Measurements from ENCODE around the gene PGA3. TPM values are rescaled to one million over a fixed set of nuclear protein-coding genes. Genes with fewer than 3 reads are reported as not detected.
"Not testable (repeated sequence)": the region's sequence is repeated elsewhere in the genome, so short reads cannot be mapped to it uniquely, and the experiment has no call there.

PGA3 gene
- total RNA-seq, result 0.31 TPM

- not testable (repeated sequence) for DNase-seq
These were observed at the start of gene PGA3 for GRCh38 chr11:61202950-61203746. Gene PGA3, plus strand, starts transcription at chr11:61203515. Its CDS starts 50 bp downstream, at chr11:61203565.

- DNase-seq, result no peak
These were observed 49.7 kb upstream of the PGA3 start for GRCh38 chr11:61153593-61154095.

- DNase-seq, result no peak
These were observed 48.8 kb upstream of the PGA3 start for GRCh38 chr11:61154528-61154927.

GRCh38 chr11:61155312-61155711, 48.0 kb upstream of the PGA3 start:
- DNase-seq, result no peak

DNA sequence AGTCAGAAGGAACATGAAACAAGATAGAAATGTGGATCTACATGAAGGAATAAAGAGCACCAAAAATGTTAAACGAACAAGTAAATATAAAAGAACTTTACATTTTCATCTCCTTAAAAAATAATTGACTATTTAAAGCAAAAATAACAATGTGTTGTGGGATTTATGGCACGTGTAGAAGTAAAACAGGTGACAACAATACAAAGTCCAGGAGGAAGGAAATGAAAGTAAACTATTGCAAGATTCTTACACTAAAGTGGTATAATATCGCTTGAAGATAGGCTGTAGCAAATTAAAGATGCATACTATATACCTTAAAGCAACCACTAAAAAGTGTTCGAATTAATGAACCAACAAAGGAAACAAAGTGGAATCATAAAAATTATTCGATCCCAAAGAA, 47.6 kb upstream of the PGA3 start:
- DNase-seq, result no peak

GRCh38 chr11:61157743-61158142, 45.6 kb upstream of the PGA3 start:
- no peak for DNase-seq

DNA sequence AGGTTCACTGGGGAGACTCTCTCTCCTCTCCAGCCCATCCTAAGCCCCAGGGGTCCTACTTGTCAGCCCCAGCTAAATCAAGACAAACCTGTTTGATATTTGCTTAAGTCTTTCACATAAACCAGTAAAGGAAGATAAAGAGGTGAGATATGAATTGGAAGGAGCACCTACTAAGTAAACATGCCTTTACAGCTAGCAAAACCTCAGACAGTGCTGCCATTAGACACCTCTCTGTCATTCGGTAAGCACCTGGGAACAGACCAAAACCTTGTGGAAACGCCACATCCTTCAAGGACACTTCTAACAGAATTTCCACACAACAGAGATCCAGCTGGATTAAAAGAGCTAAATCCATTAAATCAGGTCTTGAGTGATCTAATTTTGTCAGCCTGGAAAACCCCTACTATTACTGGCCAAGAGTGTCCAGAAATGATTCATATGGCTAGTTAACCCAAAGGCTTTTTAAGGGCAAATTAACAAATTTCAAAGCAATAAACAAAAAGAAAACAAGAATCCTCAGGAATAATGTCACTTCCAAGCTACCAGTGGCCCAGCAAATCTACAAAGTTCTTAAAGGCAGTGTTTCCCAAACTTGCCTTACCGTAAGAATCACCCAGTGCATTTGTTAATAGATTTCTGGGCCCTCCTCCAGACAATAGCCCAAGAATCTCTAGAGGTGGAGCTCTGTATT, 44.5 kb upstream of the PGA3 start:
- no peak for DNase-seq

- DNase-seq, result no peak
These were observed 42.7 kb upstream of the PGA3 start for GRCh38 chr11:61160487-61161189.

DNA sequence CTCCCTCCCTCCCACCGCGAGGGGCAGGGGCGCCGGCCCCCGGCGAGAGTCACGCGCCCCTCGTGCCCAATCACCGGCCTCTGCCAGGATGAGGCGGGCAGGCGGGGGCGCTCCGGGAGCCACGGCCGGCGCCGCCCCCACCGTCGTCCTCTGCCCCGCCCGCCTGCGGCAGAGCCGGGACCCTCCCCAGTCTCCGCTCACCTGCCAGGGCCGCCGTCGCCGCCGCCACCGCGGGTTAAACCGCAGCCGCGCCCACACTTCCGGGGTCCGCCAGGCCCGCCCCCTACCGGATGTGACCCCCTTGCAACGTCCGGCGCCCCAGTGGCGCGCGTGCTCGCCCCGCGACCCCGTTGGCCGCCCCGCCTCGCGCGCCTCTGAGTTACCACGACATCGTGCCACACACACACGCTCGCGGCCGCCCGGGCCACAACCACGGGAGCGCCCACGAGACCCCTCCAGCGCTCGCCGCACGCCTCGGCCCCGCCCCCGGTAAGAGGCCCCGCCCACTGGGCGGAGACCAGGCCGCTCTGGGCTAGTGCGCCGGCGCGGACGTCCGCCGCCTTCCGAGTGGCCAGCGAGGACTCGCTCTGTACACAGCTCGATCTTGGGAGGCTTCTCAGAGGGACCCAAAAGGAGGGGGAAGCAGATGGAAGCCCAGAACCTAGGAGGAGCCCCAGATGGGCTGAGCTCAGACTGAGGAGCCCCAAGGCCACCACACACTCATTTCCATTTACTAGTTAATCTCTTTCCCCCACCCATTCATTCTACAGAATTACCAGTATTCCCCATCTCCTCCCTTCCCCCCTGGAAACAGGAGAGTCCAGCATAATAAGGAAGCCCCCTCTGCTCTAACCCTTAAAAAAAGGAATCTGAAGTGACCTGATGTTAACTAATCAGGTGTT, 41.9 kb upstream of the PGA3 start, which contains the start of gene VPS37C:
Gene VPS37C, minus strand, starts transcription at position 237 of the 902 bp plus-strand sequence. CDS start 22,597 bp downstream, outside the sequence.
- DNase-seq, result peak; percentile 86

DNA sequence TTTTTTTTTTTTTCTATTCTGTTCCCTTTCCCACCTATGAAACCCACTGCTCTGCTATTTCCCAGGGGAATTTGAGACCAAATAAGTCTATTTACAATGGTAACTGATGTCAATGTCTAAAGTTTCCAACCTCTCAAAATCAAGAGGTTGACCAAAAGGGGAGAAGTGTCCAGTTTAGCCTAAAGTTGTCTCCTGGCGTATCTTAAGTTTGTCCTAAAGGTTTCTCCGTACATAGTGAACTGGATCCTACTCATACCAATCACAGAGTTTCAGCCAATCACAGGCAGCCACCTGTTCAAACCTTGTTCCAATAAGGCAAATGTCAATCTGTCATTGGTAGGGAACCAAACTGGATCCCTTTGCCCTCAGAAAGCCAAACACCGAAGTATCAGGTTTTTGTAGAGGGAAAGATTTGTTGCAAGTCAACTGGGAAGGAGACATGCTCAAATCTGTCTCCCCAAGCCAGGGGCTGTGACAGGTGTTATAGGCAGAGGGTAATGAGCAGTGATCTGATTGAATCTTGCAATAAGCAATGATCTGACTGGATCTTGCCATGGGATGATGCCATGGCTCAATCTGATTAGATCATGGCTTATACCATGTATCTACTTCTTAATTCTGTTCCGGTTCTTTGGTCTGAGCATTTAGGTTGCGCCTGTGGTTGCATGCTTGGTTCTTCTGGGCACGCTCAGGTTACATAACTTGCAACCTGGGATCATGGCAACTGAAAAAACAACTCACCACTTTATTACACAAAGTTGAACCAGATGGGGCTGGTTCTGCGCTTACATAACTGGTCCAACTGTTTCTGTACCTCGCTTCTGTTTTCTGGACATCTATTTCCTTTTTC, 41.0 kb upstream of the PGA3 start:
- peak; percentile 18 for DNase-seq

GRCh38 chr11:61163021-61163420, 40.3 kb upstream of the PGA3 start:
- DNase-seq, result no peak

- no peak for DNase-seq
These were observed 39.4 kb upstream of the PGA3 start for GRCh38 chr11:61163714-61164605.

DNA sequence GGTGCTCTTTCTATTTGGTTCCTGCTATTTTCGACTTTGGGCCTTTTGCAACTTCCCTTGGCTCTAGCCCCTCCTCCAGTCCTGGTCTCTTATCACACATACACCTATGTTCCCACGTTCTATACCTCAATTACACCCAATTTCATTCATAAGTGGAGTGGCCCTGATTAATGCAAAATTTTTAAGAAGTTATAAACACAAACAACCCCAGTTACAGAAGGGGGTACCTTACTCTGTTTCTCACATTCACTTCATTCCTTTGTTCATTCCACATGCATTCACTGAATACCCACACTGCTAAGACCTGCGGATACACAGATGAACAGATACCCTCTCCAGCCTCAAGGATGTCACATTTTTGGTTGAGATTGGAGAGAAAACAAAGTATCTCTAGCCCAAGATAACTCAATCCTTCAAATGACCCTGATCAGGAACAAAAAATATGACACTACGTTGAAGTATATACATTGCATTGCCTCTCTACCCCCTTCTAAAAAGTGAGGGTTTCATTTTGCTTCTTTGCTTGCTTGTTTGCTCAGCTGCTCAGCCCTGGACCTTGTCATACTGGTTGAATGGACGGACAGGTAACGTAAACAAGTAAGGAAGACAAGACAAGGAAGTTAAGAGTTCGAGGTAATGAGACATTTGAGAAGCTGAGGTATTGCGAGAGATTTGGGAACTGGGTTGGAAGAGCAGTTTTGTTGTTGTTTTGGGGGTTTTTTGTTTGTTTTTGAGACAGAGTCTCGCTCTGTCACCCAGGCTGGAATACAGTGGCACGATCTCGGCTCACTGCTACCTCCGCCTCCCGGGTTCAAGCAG, 38.5 kb upstream of the PGA3 start:
- no peak for DNase-seq

DNA sequence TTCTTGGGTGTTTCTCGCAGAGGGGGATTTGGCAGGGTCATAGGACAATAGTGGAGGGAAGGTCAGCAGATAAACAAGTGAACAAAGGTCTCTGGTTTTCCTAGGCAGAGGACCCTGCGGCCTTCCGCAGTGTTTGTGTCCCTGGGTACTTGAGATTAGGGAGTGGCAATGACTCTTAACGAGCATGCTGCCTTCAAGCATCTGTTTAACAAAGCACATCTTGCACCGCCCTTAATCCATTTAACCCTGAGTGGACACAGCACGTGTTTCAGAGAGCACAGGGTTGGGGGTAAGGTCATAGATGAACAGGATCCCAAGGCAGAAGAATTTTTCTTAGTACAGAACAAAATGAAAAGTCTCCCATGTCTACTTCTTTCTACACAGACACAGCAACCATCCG, 37.5 kb upstream of the PGA3 start:
- not testable (repeated sequence) for DNase-seq

GRCh38 chr11:61166331-61166730, 37.0 kb upstream of the PGA3 start:
- DNase-seq, result not testable (repeated sequence)

GRCh38 chr11:61168042-61168688, 35.1 kb upstream of the PGA3 start:
- no peak for DNase-seq

- DNase-seq, result no peak
These were observed 34.5 kb upstream of the PGA3 start for GRCh38 chr11:61168800-61169199.

- no peak for DNase-seq
These were observed 32.7 kb upstream of the PGA3 start for GRCh38 chr11:61170566-61170965.

All from occipital lobe (tissue), 2 donors.